HAP-1 (cell line): ENCODE data around the gene CCR4.

Experiments used
- DNase-seq, 2 experiments: peaks; one replicate each; pipeline ENCODE4 v3.0.0-alpha.2; 2016 to 2020; ENCODE audit warnings: low spot score in 2 of 2
- H3K27me3 ChIP-seq: fragments of 250-450 bp; sonication (Bioruptor Pico); 2 replicates; pipeline ENCODE4 v1.5.1; 2020; ENCODE audit warnings: low read depth, mild to moderate bottlenecking, moderate library complexity
- H3K36me3 ChIP-seq: fragments of 250-450 bp; sonication (Bioruptor Pico); replicated peaks from 2 replicates; pipeline ENCODE4 v1.5.1; 2020; ENCODE audit warnings: mild to moderate bottlenecking
- H3K4me1 ChIP-seq: fragments of 250-450 bp; sonication (Bioruptor Pico); 2 replicates; pipeline ENCODE4 v1.5.1; 2020; ENCODE audit warnings: mild to moderate bottlenecking
- H3K4me3 ChIP-seq: fragments of 250-450 bp; sonication (Bioruptor Pico); 2 replicates; pipeline ENCODE4 v1.5.1; 2020; ENCODE audit warnings: mild to moderate bottlenecking, moderate library complexity
- H3K9me3 ChIP-seq: fragments of 250-450 bp; sonication (Bioruptor Pico); 2 replicates; pipeline ENCODE4 v1.5.1; 2020; ENCODE audit warnings: mild to moderate bottlenecking, moderate library complexity
- in situ Hi-C: fragments of 300-500 bp; cut with MboI; formaldehyde crosslinking; loops from 3 replicates; pipeline ENCODE4 v1.14.3; 2020; ENCODE audit warnings: low sequenced_read_pairs, inconsistent platforms, mixed read lengths

The CCR4 gene

GRCh38 chr3:32998631-32999451 is 47.4 kb downstream of the CCR4 start:
- H3K36me3 ChIP-seq: no peaks in the 10 kb centered on the region; the same call in 1 of the 2 replicates
- in situ Hi-C loops: no loop called here
- H3K4me3 ChIP-seq: no peak overlapping the region
- H3K9me3 ChIP-seq: no peaks in the 10 kb centered on the region
- H3K27me3 ChIP-seq: no peaks in the 10 kb centered on the region
- no peak for DNase-seq
- no peaks in the 10 kb centered on the region for H3K4me1 ChIP-seq

DNA sequence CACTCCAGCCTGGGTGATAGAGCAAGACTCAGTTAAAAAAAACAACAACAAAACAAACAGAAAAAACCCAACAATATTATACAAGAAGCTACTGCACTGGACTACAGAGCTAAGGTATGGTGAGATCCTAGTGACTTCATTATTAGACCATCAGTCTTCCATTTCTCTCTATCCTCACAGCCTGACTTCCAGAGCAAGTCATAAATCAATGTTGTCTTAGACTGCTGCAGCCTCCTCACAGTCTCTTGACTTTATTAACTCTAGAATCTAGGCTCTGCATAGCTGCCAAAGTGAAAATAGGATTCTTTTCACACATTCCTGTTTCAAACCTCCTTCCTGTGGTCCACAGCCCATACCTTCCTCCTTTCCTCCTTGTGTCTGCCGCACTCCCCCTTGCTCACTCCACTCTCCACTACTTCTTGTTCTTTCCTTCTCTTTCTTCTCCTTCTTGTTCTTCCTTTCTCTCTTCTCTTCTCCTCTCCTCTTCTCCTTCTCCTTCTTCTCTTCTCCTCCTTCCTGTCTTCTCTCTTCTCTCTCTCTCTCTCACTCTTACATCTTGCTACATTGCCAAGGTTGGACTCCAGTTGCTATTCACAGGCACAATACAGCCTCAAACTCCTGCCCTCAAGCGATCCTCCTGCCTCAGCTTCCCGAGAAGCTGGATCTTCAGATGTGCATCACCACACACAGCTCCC is 49.4 kb downstream of the CCR4 start:
- H3K4me3 ChIP-seq: no peak overlapping the region
- DNase-seq: no peak
- H3K4me1 ChIP-seq: peaks cover 3% of the 10 kb centered on the region
- H3K27me3 ChIP-seq: no peaks in the 10 kb centered on the region
- H3K36me3 ChIP-seq: no peaks in the 10 kb centered on the region; the same call in 1 of the 2 replicates
- H3K9me3 ChIP-seq: no peaks in the 10 kb centered on the region
- in situ Hi-C loops: no loop called here

- no peaks in the 10 kb centered on the region for H3K27me3 ChIP-seq
- no peaks in the 10 kb centered on the region; the same call in 1 of the 2 replicates for H3K36me3 ChIP-seq
- peaks cover 3% of the 10 kb centered on the region for H3K4me1 ChIP-seq
- in situ Hi-C loops: no loop called here
- H3K4me3 ChIP-seq: no peak overlapping the region
- DNase-seq: no peak
- H3K9me3 ChIP-seq: no peaks in the 10 kb centered on the region
Observed at GRCh38 chr3:33001889-33002288, 50.4 kb downstream of the CCR4 start.

DNA sequence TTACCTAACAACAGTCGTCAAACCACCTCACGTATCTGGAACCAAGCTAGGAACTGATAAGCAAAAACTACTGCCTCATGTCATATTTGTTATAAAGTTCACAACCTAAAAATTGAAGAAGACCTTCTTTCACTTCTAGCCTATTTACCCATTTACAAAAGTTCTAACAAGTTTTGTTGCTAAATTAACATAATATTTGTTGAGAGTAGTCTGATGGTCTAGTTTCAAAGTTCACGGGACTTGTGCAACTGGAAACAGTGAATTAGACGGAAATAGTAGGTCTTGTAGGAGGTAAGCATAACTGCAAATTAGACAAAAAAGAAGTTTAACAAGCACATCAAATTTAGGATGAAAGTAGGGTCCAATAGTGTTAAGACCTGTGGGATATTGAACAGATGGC is 51.9 kb downstream of the CCR4 start:
- no peaks in the 10 kb centered on the region for H3K27me3 ChIP-seq
- in situ Hi-C loops: no loop called here
- no peak overlapping the region for H3K4me3 ChIP-seq
- peaks cover 3% of the 10 kb centered on the region for H3K4me1 ChIP-seq
- no peaks in the 10 kb centered on the region for H3K9me3 ChIP-seq
- DNase-seq: no peak
- H3K36me3 ChIP-seq: no peaks in the 10 kb centered on the region; the same call in 1 of the 2 replicates

GRCh38 chr3:33004205-33004604 is 52.8 kb downstream of the CCR4 start:
- in situ Hi-C loops: no loop called here
- Histone ChIP-seq H3K4me3 (no peak overlapping the region), H3K27me3 (no peaks in the 10 kb centered on the region), H3K4me1 (peaks cover 3% of the 10 kb centered on the region), H3K9me3 (no peaks in the 10 kb centered on the region), H3K36me3 (no peaks in the 10 kb centered on the region; the same call in 1 of the 2 replicates)
- DNase-seq: no peak

DNA sequence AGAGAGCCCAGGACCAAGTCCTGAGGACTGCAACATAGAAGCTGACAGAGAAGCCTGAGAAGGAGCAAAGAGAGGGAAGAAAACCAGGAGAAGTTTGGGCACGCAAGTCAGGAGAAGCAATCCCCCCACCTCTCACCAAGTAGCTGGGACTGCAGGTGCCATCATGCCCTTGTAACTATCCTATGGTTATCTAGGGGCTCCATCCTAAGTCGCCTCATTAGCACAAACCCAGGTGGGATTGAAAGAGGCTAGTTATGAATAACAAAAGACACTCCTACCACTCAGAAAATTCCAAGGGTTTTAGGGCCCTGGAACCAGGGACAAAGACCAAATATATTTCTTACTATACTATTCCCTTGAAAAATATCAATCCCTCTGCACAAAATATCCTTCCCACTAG is 53.5 kb downstream of the CCR4 start:
- in situ Hi-C loops: no loop called here
- H3K36me3 ChIP-seq: 0 out of 2 replicates have a peak, but pooled peaks cover 1% of the 10 kb centered on the region
- H3K9me3 ChIP-seq: no peaks in the 10 kb centered on the region
- H3K4me3 ChIP-seq: no peak overlapping the region
- no peaks in the 10 kb centered on the region for H3K27me3 ChIP-seq
- DNase-seq: no peak
- peaks cover 3% of the 10 kb centered on the region for H3K4me1 ChIP-seq
